Suprapubic skin (tissue), 4 donors: Measurements from ENCODE around the gene WBP4. TPM values are rescaled to one million over a fixed set of nuclear protein-coding genes. Genes with fewer than 3 reads are reported as not detected.

ENCODE experiments used
- DNase-seq, 2 donors: peaks; one replicate each; pipeline ENCODE4 v3.0.0-alpha.2; 2019; ENCODE audit warnings: low spot score in 2 of 2
- H3K27ac ChIP-seq: fragments of 200-600 bp; sonication (generic); one replicate; pipeline ENCODE4 v1.5.1; 2019
- H3K27me3 ChIP-seq: fragments of 200-600 bp; sonication (generic); one replicate; pipeline ENCODE4 v1.5.1; 2019
- H3K36me3 ChIP-seq: fragments of 200-600 bp; sonication (generic); one replicate; pipeline ENCODE4 v1.5.1; 2019
- H3K4me1 ChIP-seq: fragments of 200-600 bp; sonication (generic); one replicate; pipeline ENCODE4 v1.5.1; 2019
- H3K4me3 ChIP-seq: fragments of 200-600 bp; sonication (generic); one replicate; pipeline ENCODE4 v1.5.1; 2019; ENCODE audit warnings: mild to moderate bottlenecking
- H3K9me3 ChIP-seq: fragments of 200-600 bp; sonication (generic); one replicate; pipeline ENCODE4 v1.5.1; 2019
- EP300 ChIP-seq: sonication (generic); formaldehyde crosslinking; IDR thresholded peaks from one replicate; pipeline ENCODE4 v1.6.1; 2017; ENCODE audit warnings: antibody characterized with exemption
- POLR2A ChIP-seq, 2 donors: fragments of 450-650 bp; IDR thresholded peaks; one replicate each; pipeline ENCODE4 v1.6.1; 2017; ENCODE audit warnings: antibody characterized with exemption in 2 of 2, mild to moderate bottlenecking in 2 of 2, moderate library complexity in 2 of 2
- POLR2AphosphoS5 ChIP-seq, 3 donors: sonication (generic); formaldehyde crosslinking; IDR thresholded peaks; one replicate each; pipeline ENCODE4 v1.6.1; 2017; ENCODE audit warnings: antibody characterized with exemption in 3 of 3
- WGBS: methylation state at CpG from one replicate; pipeline ENCODE4 v1.1.5; 2018; 5-methylcytosine and 5-hydroxymethylcytosine counted together
- total RNA-seq, 4 donors: library from RNA; depleted of rRNA; stranded (reverse); fragments of >200 nt; gene quantifications; one replicate each; pipeline ENCODE4 v1.1.0, GENCODE V29; 2016
- TF ChIP-seq, protein P1 (sequence below), 2 donors: fragments of 200-600 bp in 1 of 2; fragments of 450-650 bp in 1 of 2; sonication (generic) in 1 of 2; IDR thresholded peaks; one replicate each; pipeline ENCODE4 v1.5.1; 2016 to 2019; ENCODE audit warnings: antibody characterized with exemption in 2 of 2, mild to moderate bottlenecking in 1 of 2, moderate library complexity in 1 of 2

The WBP4 gene
- total RNA-seq, 4 donors from 2014 or later: 6.1 to 14.6 (median 11.5) TPM

GRCh38 chr13:41056826-41057711 lies 4.2 kb upstream of the WBP4 start:
- no peaks in the 10 kb centered on the region for H3K9me3 ChIP-seq
- H3K36me3 ChIP-seq: no peaks in the 10 kb centered on the region
- no peak overlapping the region for H3K27ac ChIP-seq
- H3K4me1 ChIP-seq: peaks cover 70% of the 10 kb centered on the region
- TF ChIP-seq POLR2A (IDR thresholded peaks at IDR 0.05) (no peak), EP300 (no peak), POLR2AphosphoS5 (IDR thresholded peaks at IDR 0.05) (no peak)
- TF ChIP-seq, protein P1, sequence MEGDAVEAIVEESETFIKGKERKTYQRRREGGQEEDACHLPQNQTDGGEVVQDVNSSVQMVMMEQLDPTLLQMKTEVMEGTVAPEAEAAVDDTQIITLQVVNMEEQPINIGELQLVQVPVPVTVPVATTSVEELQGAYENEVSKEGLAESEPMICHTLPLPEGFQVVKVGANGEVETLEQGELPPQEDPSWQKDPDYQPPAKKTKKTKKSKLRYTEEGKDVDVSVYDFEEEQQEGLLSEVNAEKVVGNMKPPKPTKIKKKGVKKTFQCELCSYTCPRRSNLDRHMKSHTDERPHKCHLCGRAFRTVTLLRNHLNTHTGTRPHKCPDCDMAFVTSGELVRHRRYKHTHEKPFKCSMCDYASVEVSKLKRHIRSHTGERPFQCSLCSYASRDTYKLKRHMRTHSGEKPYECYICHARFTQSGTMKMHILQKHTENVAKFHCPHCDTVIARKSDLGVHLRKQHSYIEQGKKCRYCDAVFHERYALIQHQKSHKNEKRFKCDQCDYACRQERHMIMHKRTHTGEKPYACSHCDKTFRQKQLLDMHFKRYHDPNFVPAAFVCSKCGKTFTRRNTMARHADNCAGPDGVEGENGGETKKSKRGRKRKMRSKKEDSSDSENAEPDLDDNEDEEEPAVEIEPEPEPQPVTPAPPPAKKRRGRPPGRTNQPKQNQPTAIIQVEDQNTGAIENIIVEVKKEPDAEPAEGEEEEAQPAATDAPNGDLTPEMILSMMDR (IDR thresholded peaks at IDR 0.05): no peak
- WGBS: 75% methylated on average over 11 of the region's 11 CpGs
- no peak for DNase-seq
- H3K4me3 ChIP-seq: peak overlapping the region; percentile 63
- H3K27me3 ChIP-seq: no peaks in the 10 kb centered on the region

- peak overlapping the region; percentile 63 for H3K4me3 ChIP-seq
- no peak for TF ChIP-seq POLR2A (IDR thresholded peaks at IDR 0.05)
- TF ChIP-seq POLR2AphosphoS5 (IDR thresholded peaks at IDR 0.05): no peak
- TF ChIP-seq EP300: no peak
- TF ChIP-seq, protein P1 (IDR thresholded peaks at IDR 0.05): no peak
- H3K27ac ChIP-seq: peak overlapping the region; percentile 99
- no peaks in the 10 kb centered on the region for H3K27me3 ChIP-seq
- no peaks in the 10 kb centered on the region for H3K9me3 ChIP-seq
- H3K36me3 ChIP-seq: no peaks in the 10 kb centered on the region
- peaks cover 73% of the 10 kb centered on the region for H3K4me1 ChIP-seq
- no peak for DNase-seq
- 57% methylated on average over 18 of the region's 18 CpGs for WGBS
These were observed 2.8 kb upstream of the WBP4 start for GRCh38 chr13:41058295-41059070.

GRCh38 chr13:41059456-41060081 lies 1.7 kb upstream of the WBP4 start:
- Histone ChIP-seq H3K27me3 (no peaks in the 10 kb centered on the region), H3K36me3 (no peaks in the 10 kb centered on the region), H3K9me3 (no peaks in the 10 kb centered on the region), H3K4me3 (peak overlapping the region; percentile 63), H3K27ac (peak overlapping the region; percentile 99), H3K4me1 (peaks cover 73% of the 10 kb centered on the region)
- no peak for DNase-seq
- TF ChIP-seq POLR2A (IDR thresholded peaks at IDR 0.05) (no peak), POLR2AphosphoS5 (IDR thresholded peaks at IDR 0.05) (no peak), EP300 (no peak)
- TF ChIP-seq, protein P1 (IDR thresholded peaks at IDR 0.05): no peak
- under 1% methylated on average over 15 of the region's 15 CpGs for WGBS

- peak overlapping the region; percentile 99 for H3K27ac ChIP-seq
- H3K4me1 ChIP-seq: peaks cover 73% of the 10 kb centered on the region
- peaks cover under 1% of the 10 kb centered on the region for H3K36me3 ChIP-seq
- peak; percentile 96 for DNase-seq
- no peaks in the 10 kb centered on the region for H3K9me3 ChIP-seq
- H3K4me3 ChIP-seq: peak overlapping the region; percentile 63
- WGBS: under 1% methylated on average over 53 of the region's 57 CpGs
- no peaks in the 10 kb centered on the region for H3K27me3 ChIP-seq
- TF ChIP-seq POLR2AphosphoS5 (IDR thresholded peaks at IDR 0.05) (peak in 2 of 3 donors; percentile 24 to 62), EP300 (no peak), POLR2A (IDR thresholded peaks at IDR 0.05) (peak in 1 of 2 donors; percentile 44)
- TF ChIP-seq, protein P1 (IDR thresholded peaks at IDR 0.05): peak in 1 of 2 donors; percentile 28
These were observed 1.1 kb upstream of the WBP4 start for GRCh38 chr13:41060082-41060723.
